GM19099 (cell line): ENCODE measurements around the gene CEACAM16.

Source experiments
- POLR2A ChIP-seq: IDR thresholded peaks from 3 replicates; pipeline ENCODE4 v1.6.1; 2011; ENCODE audit warnings: low read depth; ENCODE audit not compliant: insufficient read length; ENCODE audit errors: extremely low read depth

CEACAM16 gene

GRCh38 chr19:44745887-44746600, 47.1 kb downstream of the CEACAM16 start:
- TF ChIP-seq POLR2A, result no peak

- no peak for TF ChIP-seq POLR2A
Observed at GRCh38 chr19:44746616-44746945, 47.6 kb downstream of the CEACAM16 start.

- peak; percentile 57 for TF ChIP-seq POLR2A
Observed at GRCh38 chr19:44746946-44747738, 48.2 kb downstream of the CEACAM16 start.

GRCh38 chr19:44747739-44748425, 48.9 kb downstream of the CEACAM16 start:
- TF ChIP-seq POLR2A, result no peak

DNA sequence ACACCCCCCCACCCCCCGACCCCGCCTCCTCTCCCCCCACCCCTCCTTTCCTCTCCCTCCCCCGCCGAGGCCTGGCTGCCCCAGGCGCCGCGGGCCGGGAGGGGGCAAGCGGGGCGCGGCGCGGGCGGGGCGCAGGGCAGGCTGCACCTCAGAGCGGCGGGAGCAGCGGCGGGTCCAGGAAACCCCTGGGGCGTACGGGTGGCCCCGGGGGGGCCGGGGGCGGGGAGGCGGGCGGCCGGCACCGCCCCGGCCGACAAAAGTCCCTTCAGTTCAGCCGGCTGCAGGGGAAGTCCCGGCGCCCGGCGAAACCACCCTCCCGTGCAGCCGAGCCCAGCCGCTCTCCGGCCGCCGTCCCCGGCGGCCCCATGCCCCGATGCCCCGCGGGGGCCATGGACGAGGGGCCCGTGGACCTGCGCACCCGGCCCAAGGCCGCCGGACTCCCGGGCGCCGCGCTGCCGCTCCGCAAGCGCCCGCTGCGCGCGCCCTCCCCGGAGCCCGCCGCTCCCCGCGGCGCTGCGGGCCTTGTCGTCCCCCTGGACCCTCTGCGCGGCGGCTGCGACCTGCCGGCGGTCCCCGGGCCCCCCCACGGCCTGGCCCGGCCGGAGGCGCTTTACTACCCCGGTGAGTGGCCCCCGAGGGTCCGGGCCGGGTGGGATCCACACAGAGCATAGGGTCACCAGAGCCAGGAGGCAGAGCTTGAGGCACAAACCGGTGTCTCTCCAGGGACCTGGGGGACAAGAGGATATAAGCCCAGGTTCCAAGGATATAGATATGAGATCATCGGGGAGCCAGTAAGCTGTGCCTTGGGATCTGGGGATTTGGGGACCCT, 49.7 kb downstream of the CEACAM16 start, which contains the start of gene BCL3:
Gene BCL3, plus strand, starts transcription at position 283 of the 829 bp plus-strand sequence. Its CDS starts 83 bp downstream, at position 366.
- TF ChIP-seq POLR2A, result peak; percentile 63

GRCh38 chr19:44749292-44749691, 50.3 kb downstream of the CEACAM16 start:
- TF ChIP-seq POLR2A, result no peak

GRCh38 chr19:44749994-44750393, 51.0 kb downstream of the CEACAM16 start:
- TF ChIP-seq POLR2A, result no peak

- no peak for TF ChIP-seq POLR2A
Observed at GRCh38 chr19:44752123-44752815, 53.3 kb downstream of the CEACAM16 start.

GRCh38 chr19:44752816-44753625, 54.1 kb downstream of the CEACAM16 start:
- TF ChIP-seq POLR2A, result peak; percentile 39

DNA sequence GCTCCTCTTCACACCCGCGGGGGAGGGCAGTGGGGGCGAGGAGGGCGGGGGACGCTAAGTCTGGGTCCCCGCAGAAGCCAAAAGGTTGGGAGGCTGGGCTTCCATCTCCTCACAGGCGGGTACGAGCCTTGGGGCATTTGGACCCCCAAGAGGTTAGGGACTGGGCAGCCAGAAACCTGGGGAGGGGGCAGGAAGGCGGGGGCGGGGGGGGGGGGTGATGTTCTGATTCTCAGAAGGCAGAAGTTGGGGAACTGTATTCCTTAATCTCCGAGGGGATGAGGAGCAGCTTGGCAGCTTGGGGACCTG, 54.6 kb downstream of the CEACAM16 start:
- TF ChIP-seq POLR2A, result no peak

DNA sequence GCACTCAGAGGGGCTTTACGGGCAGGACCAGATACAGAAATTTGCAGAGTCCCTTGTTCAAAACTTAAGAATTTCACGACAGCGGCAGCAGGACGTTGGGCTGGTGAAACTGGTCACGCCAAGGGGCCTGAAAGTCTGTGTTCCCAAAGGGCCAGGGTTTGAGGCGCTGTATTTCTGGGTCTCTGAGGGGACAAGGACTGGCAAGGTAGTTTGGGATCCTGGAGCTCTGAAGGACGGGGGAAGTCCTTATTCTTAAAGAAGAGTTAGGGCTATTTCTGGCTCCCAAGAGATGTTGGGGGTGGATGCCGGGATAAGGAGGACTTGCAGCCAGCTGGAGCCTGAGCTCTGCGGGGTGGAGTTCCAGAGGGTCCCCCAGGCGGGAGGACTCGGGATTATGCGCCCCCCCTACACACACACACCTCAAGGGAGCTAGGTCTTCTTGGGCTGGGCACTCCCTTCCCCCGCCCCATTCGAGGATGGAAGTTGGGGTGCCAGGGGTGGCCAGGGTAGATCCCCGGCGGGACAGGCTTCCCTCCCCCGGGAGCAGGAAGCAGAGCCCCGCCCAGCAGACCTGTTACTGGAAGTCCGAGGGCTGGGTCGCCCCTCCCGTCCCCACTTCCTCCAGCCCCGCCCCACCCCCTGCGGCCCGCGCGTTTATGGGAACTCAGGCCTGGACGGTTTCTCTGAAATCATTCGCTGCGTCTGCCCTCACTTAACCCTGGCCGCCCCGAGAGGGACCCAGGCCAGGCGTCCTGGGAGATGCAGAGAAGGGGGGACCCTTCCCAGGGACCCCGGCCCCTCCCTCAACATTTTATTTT, 55.2 kb downstream of the CEACAM16 start:
- peak; percentile 58 for TF ChIP-seq POLR2A

DNA sequence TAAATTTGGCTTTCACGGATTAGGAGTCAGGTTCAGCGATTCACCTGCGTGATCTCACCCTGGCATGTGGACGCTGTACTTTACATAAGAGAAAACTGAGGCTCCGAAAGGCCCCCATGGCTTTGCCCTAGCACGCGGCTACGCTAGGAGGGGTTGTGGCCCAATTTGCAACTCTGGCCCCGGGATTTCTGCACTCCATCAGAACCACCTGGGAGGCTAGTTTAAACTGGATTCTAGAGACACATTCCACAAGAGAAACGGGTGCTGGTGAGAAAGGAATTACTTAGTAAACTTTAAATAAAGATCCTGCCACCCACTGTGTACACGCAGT, 55.8 kb downstream of the CEACAM16 start:
- no peak for TF ChIP-seq POLR2A

GRCh38 chr19:44755219-44755618, 56.3 kb downstream of the CEACAM16 start:
- no peak for TF ChIP-seq POLR2A
